Effector CD8-positive, alpha-beta T cell (primary cell): Measurements from ENCODE around the gene LRRC27.
"Not testable (repeated sequence)": the region's sequence is repeated elsewhere in the genome, so short reads cannot be mapped to it uniquely, and the experiment has no call there.

ENCODE experiments used
- DNase-seq: peaks from one replicate; lab custom pipeline; 2025; lab: John Stamatoyannopoulos, UW

Gene LRRC27

GRCh38 chr10:132337854-132338253, 5.9 kb downstream of the LRRC27 start:
- DNase-seq, result not testable (repeated sequence)

GRCh38 chr10:132338876-132339275, 6.9 kb downstream of the LRRC27 start:
- DNase-seq, result no peak

GRCh38 chr10:132339276-132339675, 7.3 kb downstream of the LRRC27 start:
- DNase-seq, result no peak

DNA sequence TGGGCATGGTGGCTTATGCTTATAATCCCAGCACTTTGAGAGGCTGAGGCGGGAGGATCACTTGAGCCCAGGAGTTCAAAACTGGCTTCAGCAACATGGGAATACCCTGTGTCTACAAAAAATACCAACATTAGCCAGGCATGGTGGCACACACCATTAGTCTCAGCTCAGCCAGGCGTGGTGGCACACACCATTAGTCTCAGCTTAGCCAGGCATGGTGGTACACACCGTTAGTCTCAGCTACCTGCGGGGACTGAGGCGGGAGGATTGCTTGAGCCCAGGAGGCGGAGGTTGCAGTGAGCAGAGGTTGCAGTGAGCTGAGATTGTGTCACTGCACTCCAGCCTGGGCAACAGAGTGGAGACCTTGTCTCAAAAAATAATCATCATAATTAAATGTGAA, 9.0 kb downstream of the LRRC27 start:
- no peak for DNase-seq

DNA sequence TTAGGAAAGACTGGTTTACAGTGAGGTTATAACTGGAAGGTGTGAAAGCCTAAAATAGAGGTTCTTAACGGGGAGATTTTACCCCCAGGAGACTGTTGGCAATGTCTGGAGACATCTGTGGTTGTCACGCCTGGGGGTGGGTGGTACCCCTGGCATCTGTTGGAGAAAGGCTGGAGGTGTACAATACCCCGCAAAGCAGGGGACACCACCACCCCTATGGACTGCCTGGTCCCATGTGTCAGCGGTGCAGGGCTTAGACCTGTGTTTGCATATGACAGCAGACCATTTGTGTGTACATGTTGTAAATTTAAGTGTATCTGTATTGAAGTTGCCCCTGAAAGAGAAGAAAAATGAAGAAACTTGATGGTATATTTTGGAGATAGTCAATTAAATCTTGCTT, 9.8 kb downstream of the LRRC27 start:
- no peak for DNase-seq

GRCh38 chr10:132342553-132342952, 10.6 kb downstream of the LRRC27 start:
- DNase-seq, result no peak

DNA sequence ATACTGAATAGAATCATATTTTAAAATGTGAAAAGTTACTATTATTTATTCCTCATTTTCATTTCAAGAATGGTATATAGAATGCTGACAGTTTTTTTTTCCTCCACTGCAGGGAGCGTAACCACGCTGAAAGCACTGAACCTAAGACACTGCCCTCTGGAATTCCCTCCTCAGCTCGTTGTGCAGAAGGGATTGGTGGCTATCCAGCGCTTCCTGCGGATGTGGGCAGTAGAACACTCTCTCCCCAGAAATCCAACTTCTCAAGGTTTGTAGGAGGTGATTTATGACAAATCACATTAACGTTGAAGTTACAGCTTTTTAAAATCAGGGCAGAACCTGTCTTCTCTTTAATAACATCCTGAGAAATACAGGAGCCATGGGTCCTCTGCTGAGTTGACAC, 12.4 kb downstream of the LRRC27 start:
- DNase-seq, result no peak

- no peak for DNase-seq
These were observed 13.4 kb downstream of the LRRC27 start for GRCh38 chr10:132345345-132345744.

DNA sequence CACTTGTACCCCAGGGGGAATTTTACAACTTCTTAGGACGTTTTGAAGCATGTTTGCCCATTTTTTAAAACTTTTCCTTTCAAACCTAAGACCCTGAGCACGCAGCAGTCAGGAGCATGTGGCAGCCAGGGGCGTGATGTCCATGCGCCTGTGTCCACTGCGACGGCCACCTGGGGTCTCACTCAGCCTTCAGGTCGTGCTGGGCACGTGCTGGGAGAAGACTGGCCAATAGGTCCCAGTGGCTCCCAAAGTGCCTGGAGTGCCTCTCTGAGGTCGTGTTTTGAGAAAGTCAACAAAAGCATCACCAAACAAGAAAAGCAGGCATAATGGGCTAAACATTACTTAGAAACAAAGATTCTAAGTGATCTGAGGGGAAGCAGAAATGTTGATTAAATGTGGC, 14.8 kb downstream of the LRRC27 start:
- DNase-seq, result no peak

GRCh38 chr10:132347211-132347930, 15.4 kb downstream of the LRRC27 start:
- DNase-seq, result no peak

DNA sequence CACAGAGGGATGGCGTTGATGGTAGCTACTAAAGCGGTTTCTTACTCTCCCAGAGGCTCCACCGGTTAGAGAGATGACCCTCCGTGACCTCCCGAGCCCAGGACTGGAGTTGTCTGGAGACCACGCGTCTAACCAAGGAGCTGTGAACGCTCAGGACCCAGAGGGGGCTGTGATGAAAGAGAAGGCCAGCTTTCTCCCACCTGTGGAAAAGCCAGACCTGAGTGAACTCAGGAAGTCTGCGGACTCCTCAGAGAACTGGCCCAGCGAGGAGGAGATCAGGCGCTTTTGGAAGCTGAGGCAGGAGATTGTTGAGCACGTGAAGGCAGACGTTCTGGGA, 15.9 kb downstream of the LRRC27 start:
- no peak for DNase-seq

DNA sequence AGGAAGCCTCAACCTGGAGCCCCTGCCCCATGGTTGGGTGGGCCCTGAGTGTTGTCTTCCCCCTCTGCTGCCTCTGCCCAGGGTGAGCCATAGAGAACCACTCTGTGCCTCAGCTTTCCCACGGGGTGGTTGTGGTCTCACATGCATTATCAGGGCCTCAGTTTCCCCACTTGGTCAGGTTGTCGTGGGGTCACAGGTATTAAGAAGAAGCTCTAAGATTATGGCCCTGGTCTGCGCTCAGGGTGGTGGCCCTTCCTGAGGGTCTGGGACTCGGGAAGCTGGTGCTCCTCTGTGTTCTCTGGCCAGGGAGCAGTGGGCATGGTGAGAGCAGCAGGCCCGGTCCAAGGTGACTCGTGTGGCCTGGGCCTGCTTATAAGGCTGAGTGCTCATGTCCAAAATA, 17.8 kb downstream of the LRRC27 start:
- no peak for DNase-seq

GRCh38 chr10:132350391-132350790, 18.4 kb downstream of the LRRC27 start:
- DNase-seq, result no peak

- no peak for DNase-seq
These were observed 19.0 kb downstream of the LRRC27 start for GRCh38 chr10:132350946-132351345.

DNA sequence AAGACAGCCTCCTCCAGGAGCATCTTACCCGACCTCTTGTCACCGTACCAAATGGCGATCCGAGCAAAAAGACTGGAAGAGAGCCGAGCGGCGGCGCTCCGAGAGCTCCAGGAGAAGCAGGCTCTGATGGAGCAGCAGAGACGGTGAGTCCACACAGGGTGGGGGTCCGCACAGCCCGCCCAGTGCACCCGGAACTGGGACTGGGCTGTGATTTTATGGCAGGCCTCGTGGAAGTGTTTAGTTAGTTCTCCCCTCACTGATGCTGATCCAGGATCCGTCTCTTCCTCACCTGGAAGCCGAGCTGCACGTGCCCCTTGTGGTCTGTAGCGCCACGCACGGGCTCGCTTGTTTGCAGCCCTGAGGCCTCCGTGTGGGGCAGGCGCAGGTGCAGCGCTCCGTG, 19.6 kb downstream of the LRRC27 start:
- DNase-seq, result no peak

DNA sequence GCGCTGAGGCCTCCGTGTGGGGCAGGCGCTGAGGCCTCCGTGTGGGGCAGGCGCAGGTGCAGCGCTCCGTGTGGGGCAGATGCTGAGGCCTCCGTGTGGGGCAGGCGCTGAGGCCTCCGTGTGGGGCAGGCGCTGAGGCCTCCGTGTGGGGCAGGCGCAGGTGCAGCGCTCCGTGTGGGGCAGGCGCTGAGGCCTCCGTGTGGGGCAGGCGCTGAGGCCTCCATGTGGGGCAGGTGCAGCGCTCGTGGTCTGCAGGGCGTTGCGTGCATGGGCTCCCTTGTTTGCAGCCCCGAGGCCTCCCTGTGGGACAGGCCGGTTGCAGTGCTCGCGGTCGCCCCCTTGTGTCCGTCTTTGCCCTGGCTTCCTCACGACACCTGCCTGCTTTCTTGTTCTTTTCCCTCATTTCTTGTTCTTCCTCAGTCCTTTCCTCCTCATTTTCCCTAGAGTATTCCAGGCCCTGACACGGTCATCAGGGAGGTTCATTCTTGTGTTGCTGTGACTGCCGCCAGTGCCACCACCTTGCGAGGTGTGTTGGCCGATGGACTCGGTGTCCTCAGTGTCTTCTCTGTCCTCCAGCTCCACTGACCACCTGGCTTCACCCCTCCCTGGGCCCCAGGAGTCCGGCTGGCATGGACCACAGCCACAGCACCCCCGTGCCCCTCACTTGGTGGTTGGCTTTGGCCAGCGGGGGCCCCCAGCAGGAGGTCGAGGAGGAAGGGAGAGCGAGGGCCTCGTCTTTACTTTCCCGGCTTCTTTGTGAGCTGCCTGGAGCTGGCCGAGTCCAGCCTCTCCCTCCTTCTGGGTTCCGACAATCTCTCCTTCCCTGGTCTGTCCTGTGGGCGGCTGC, 20.7 kb downstream of the LRRC27 start:
- DNase-seq, result peak; percentile 56

GRCh38 chr10:132353456-132354355, 21.7 kb downstream of the LRRC27 start:
- no peak for DNase-seq

DNA sequence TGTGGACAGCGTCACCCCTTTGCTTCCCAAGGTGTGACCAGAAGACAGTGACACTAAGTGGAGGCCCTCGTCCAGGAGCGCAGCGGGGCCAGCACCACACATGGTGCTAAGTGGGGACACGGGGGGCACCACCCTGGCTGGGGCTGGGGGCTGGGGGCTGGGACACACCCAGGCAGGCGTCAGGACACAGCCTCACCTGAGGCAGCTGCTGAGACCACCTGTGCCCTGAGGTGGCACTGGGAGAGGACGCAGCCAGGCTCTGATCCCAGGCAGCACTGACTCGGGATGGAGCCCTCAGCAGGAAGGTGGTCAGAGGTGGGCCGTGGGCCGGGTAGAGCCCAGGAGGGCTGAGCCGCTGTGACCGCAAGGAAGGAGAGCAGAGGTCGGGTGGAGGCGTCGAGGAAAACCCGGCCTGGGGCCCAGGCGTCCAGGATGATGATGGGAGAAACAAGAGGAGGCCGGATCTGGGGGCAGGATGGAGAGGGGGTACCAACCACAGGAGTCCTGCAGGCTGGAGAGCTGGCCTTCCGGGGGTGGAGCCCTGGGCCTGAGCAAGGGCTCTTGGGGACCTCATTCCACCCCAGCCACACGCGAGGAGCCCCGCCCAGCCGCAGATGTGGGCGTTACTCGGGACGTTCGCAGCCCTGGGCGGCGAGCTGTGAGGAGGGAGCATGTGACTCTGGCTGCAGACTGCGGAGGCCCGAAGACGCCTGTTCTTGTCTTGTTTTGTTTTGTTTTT, 22.5 kb downstream of the LRRC27 start:
- DNase-seq, result no peak

DNA sequence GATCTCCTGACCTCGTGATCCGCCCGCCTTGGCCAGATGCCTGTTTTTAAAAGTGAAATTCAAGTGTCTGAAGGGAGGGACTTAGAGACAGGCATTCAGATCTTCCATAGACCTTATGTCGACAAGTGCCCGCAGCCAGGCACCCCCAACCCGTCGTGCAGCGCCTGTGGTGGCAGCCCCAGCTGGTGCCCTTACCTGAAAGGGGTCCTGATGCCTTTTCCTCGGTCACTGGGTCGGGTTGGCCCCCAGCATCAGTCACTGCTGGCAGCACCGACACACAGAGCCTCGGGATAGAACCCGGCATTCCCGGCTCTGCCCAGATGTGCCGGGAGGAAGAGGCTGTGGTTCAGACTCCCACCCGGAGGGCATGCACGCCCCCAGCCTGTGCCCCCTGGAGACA, 23.3 kb downstream of the LRRC27 start:
- DNase-seq, result no peak

DNA sequence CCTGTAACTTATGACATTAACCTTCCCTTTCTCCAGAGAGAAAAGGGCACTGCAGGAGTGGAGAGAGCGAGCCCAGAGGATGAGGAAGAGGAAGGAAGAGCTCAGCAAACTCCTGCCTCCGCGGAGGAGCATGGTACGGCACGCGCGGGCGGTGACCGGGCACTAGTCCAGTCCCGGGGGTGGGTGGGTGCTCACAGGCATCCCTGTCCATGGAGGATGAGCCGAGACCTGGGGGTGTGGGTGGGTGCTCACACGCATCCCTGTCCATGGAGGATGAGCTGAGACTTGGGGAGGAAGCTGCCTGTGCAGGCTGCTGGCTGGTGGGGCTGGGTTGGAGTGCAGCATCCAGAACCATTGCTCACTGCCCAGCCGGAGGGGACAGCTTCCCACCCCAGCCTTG, 23.8 kb downstream of the LRRC27 start:
- no peak for DNase-seq

- no peak for DNase-seq
These were observed 24.7 kb downstream of the LRRC27 start for GRCh38 chr10:132356621-132357195.
